Activated naive CD8-positive, alpha-beta T cell treated with anti-CD3 and anti-CD28 coated beads, Interleukin-2, amount 50 U/mL, for 24 hours (primary cell): ENCODE results near the gene CXCL14.

Source experiments
- ATAC-seq: fragments of 150-1000 bp; cut with Tn5 transposase; one replicate; pipeline ENCODE4 v1.10.0; 2021
- DNase-seq: peaks from one replicate; pipeline ENCODE4 v3.0.0; 2021
- H3K27ac Mint-ChIP-seq: one replicate; pipeline ENCODE4 v1.8.0; 2021; ENCODE audit warnings: mild to moderate bottlenecking, mixed read lengths
- H3K27me3 Mint-ChIP-seq: one replicate; pipeline ENCODE4 v1.8.0; 2021; ENCODE audit warnings: mixed read lengths
- H3K36me3 Mint-ChIP-seq: one replicate; pipeline ENCODE4 v1.8.0; 2021; ENCODE audit warnings: low read depth, mixed read lengths
- H3K4me1 Mint-ChIP-seq: one replicate; pipeline ENCODE4 v1.8.0; 2021; ENCODE audit warnings: mixed read lengths
- H3K4me3 Mint-ChIP-seq: one replicate; pipeline ENCODE4 v1.8.0; 2021; ENCODE audit warnings: mild to moderate bottlenecking, moderate library complexity, mixed read lengths
- H3K9me3 Mint-ChIP-seq: one replicate; pipeline ENCODE4 v1.8.0; 2021; ENCODE audit warnings: mixed read lengths

Gene CXCL14

GRCh38 chr5:135602882-135603721 is 24.3 kb upstream of the CXCL14 start:
- no peak for DNase-seq
- Mint-ChIP-seq H3K27ac (no peak overlapping the region), H3K4me1 (no peaks in the 10 kb centered on the region), H3K27me3 (peaks cover 4% of the 10 kb centered on the region), H3K36me3 (no peaks in the 10 kb centered on the region), H3K4me3 (no peak overlapping the region), H3K9me3 (no peaks in the 10 kb centered on the region)
- ATAC-seq: no peak

GRCh38 chr5:135601466-135601865 is 22.7 kb upstream of the CXCL14 start:
- peaks cover 4% of the 10 kb centered on the region for H3K27me3 Mint-ChIP-seq
- no peak overlapping the region for H3K27ac Mint-ChIP-seq
- DNase-seq: no peak
- no peak overlapping the region for H3K4me3 Mint-ChIP-seq
- H3K9me3 Mint-ChIP-seq: no peaks in the 10 kb centered on the region
- no peaks in the 10 kb centered on the region for H3K36me3 Mint-ChIP-seq
- no peak for ATAC-seq
- H3K4me1 Mint-ChIP-seq: no peaks in the 10 kb centered on the region

GRCh38 chr5:135600971-135601381 is 22.2 kb upstream of the CXCL14 start:
- Mint-ChIP-seq H3K27me3 (peaks cover 4% of the 10 kb centered on the region), H3K4me1 (no peaks in the 10 kb centered on the region), H3K9me3 (no peaks in the 10 kb centered on the region), H3K27ac (no peak overlapping the region), H3K4me3 (no peak overlapping the region), H3K36me3 (no peaks in the 10 kb centered on the region)
- ATAC-seq (no peak), DNase-seq (no peak)

- no peak for DNase-seq
- H3K36me3 Mint-ChIP-seq: no peaks in the 10 kb centered on the region
These were observed 21.4 kb upstream of the CXCL14 start for GRCh38 chr5:135600152-135600570.

GRCh38 chr5:135599421-135600151 is 20.8 kb upstream of the CXCL14 start:
- Mint-ChIP-seq H3K4me3 (no peak overlapping the region), H3K27me3 (peaks cover 4% of the 10 kb centered on the region), H3K27ac (no peak overlapping the region), H3K36me3 (no peaks in the 10 kb centered on the region), H3K4me1 (no peaks in the 10 kb centered on the region), H3K9me3 (no peaks in the 10 kb centered on the region)
- ATAC-seq: no peak
- no peak for DNase-seq

More at GRCh38 chr5:135600152-135600570, 21.4 kb upstream of the CXCL14 start:
- Mint-ChIP-seq H3K9me3 (no peaks in the 10 kb centered on the region), H3K27me3 (peaks cover 4% of the 10 kb centered on the region), H3K27ac (no peak overlapping the region), H3K4me3 (no peak overlapping the region), H3K4me1 (no peaks in the 10 kb centered on the region)
- no peak for ATAC-seq

- Mint-ChIP-seq H3K27me3 (peaks cover 4% of the 10 kb centered on the region), H3K36me3 (no peaks in the 10 kb centered on the region)
These were observed 20.1 kb upstream of the CXCL14 start for GRCh38 chr5:135598691-135599395.

GRCh38 chr5:135596788-135597187 is 18.0 kb upstream of the CXCL14 start:
- DNase-seq (no peak), ATAC-seq (no peak)
- Mint-ChIP-seq H3K4me1 (no peaks in the 10 kb centered on the region), H3K36me3 (no peaks in the 10 kb centered on the region), H3K27me3 (peaks cover 7% of the 10 kb centered on the region), H3K27ac (no peak overlapping the region), H3K9me3 (no peaks in the 10 kb centered on the region), H3K4me3 (no peak overlapping the region)

More at GRCh38 chr5:135598691-135599395, 20.1 kb upstream of the CXCL14 start:
- Mint-ChIP-seq H3K4me3 (no peak overlapping the region), H3K4me1 (no peaks in the 10 kb centered on the region), H3K27ac (no peak overlapping the region), H3K9me3 (no peaks in the 10 kb centered on the region)
- ATAC-seq (no peak), DNase-seq (no peak)

GRCh38 chr5:135596157-135596763 is 17.5 kb upstream of the CXCL14 start:
- Mint-ChIP-seq H3K36me3 (no peaks in the 10 kb centered on the region), H3K9me3 (no peaks in the 10 kb centered on the region), H3K4me3 (no peak overlapping the region), H3K4me1 (no peaks in the 10 kb centered on the region), H3K27ac (no peak overlapping the region), H3K27me3 (peaks cover 4% of the 10 kb centered on the region)
- DNase-seq (no peak), ATAC-seq (no peak)

- Mint-ChIP-seq H3K36me3 (no peaks in the 10 kb centered on the region), H3K4me3 (no peak overlapping the region), H3K27ac (no peak overlapping the region), H3K9me3 (no peaks in the 10 kb centered on the region), H3K4me1 (no peaks in the 10 kb centered on the region), H3K27me3 (peaks cover 3% of the 10 kb centered on the region)
- ATAC-seq (no peak), DNase-seq (no peak)
These were observed 15.7 kb upstream of the CXCL14 start for GRCh38 chr5:135594416-135594960.

- DNase-seq: no peak
- ATAC-seq: no peak
- Mint-ChIP-seq H3K27ac (no peak overlapping the region), H3K27me3 (peaks cover 4% of the 10 kb centered on the region), H3K4me3 (no peak overlapping the region), H3K9me3 (no peaks in the 10 kb centered on the region), H3K36me3 (no peaks in the 10 kb centered on the region), H3K4me1 (no peaks in the 10 kb centered on the region)
These were observed 15.1 kb upstream of the CXCL14 start for GRCh38 chr5:135593886-135594285.

GRCh38 chr5:135593141-135593540 is 14.3 kb upstream of the CXCL14 start:
- ATAC-seq: no peak
- no peak overlapping the region for H3K27ac Mint-ChIP-seq
- no peak for DNase-seq
- H3K4me3 Mint-ChIP-seq: no peak overlapping the region
- H3K36me3 Mint-ChIP-seq: no peaks in the 10 kb centered on the region
- no peaks in the 10 kb centered on the region for H3K9me3 Mint-ChIP-seq
- no peaks in the 10 kb centered on the region for H3K4me1 Mint-ChIP-seq
- peaks cover 4% of the 10 kb centered on the region for H3K27me3 Mint-ChIP-seq

- ATAC-seq (no peak), DNase-seq (no peak)
- Mint-ChIP-seq H3K4me3 (no peak overlapping the region), H3K36me3 (no peaks in the 10 kb centered on the region), H3K27me3 (peaks cover 4% of the 10 kb centered on the region), H3K9me3 (no peaks in the 10 kb centered on the region), H3K27ac (no peak overlapping the region), H3K4me1 (no peaks in the 10 kb centered on the region)
These were observed 13.7 kb upstream of the CXCL14 start for GRCh38 chr5:135592312-135593045.

GRCh38 chr5:135591277-135591676 is 12.5 kb upstream of the CXCL14 start:
- DNase-seq: no peak
- Mint-ChIP-seq H3K27me3 (peaks cover 4% of the 10 kb centered on the region), H3K9me3 (no peaks in the 10 kb centered on the region), H3K4me3 (no peak overlapping the region), H3K36me3 (no peaks in the 10 kb centered on the region), H3K4me1 (no peaks in the 10 kb centered on the region), H3K27ac (no peak overlapping the region)
- no peak for ATAC-seq

GRCh38 chr5:135589152-135589551 is 10.4 kb upstream of the CXCL14 start:
- Mint-ChIP-seq H3K27ac (no peak overlapping the region), H3K4me1 (no peaks in the 10 kb centered on the region), H3K4me3 (no peak overlapping the region), H3K27me3 (peaks cover 4% of the 10 kb centered on the region), H3K9me3 (no peaks in the 10 kb centered on the region), H3K36me3 (no peaks in the 10 kb centered on the region)
- ATAC-seq (no peak), DNase-seq (no peak)
